IPS-NIHi7 (cell line): ENCODE measurements around the gene SRPK2.
A peak's percentile ranks its signal among the peaks of the same experiment; 100 is the strongest.
"Not testable (repeated sequence)": the region's sequence is repeated elsewhere in the genome, so short reads cannot be mapped to it uniquely, and the experiment has no call there.

Source experiments
- DNase-seq: peaks from one replicate; pipeline ENCODE4 v3.0.0; 2012; ENCODE audit warnings: mixed read lengths; ENCODE audit errors: extremely low spot score

SRPK2 gene

GRCh38 chr7:105267244-105267643 is 121.5 kb downstream of the SRPK2 start:
- DNase-seq, result no peak

GRCh38 chr7:105264707-105265106 is 124.0 kb downstream of the SRPK2 start:
- DNase-seq, result no peak

GRCh38 chr7:105261689-105262088 is 127.0 kb downstream of the SRPK2 start:
- peak; percentile 27 for DNase-seq

- DNase-seq, result not testable (repeated sequence)
Observed at GRCh38 chr7:105260201-105260871, 128.4 kb downstream of the SRPK2 start.

GRCh38 chr7:105258919-105259318 is 129.8 kb downstream of the SRPK2 start:
- not testable (repeated sequence) for DNase-seq

- no peak for DNase-seq
Observed at GRCh38 chr7:105257338-105257737, 131.4 kb downstream of the SRPK2 start.

GRCh38 chr7:105256761-105257231 is 131.9 kb downstream of the SRPK2 start:
- DNase-seq, result no peak

- no peak for DNase-seq
Observed at GRCh38 chr7:105250706-105251105, 138.0 kb downstream of the SRPK2 start.

- no peak for DNase-seq
Observed at GRCh38 chr7:105250239-105250638, 138.5 kb downstream of the SRPK2 start.

- no peak for DNase-seq
Observed at GRCh38 chr7:105249216-105249615, 139.5 kb downstream of the SRPK2 start.

- no peak for DNase-seq
Observed at GRCh38 chr7:105246679-105247078, 142.0 kb downstream of the SRPK2 start.

GRCh38 chr7:105246256-105246655 is 142.5 kb downstream of the SRPK2 start:
- DNase-seq, result no peak

- DNase-seq, result no peak
Observed at GRCh38 chr7:105245398-105246114, 143.2 kb downstream of the SRPK2 start.

- DNase-seq, result no peak
Observed at GRCh38 chr7:105244594-105244993, 144.1 kb downstream of the SRPK2 start.

- DNase-seq, result no peak
Observed at GRCh38 chr7:105241198-105241597, 147.5 kb downstream of the SRPK2 start.

GRCh38 chr7:105238198-105238765 is 150.4 kb downstream of the SRPK2 start:
- DNase-seq, result no peak

- no peak for DNase-seq
Observed at GRCh38 chr7:105234886-105235285, 153.8 kb downstream of the SRPK2 start.

- DNase-seq, result not testable (repeated sequence)
Observed at GRCh38 chr7:105232829-105233291, 155.9 kb downstream of the SRPK2 start.

- DNase-seq, result no peak
Observed at GRCh38 chr7:105230486-105230885, 158.2 kb downstream of the SRPK2 start.

- no peak for DNase-seq
Observed at GRCh38 chr7:105229641-105230040, 159.1 kb downstream of the SRPK2 start.

GRCh38 chr7:105228555-105228954 is 160.2 kb downstream of the SRPK2 start:
- peak; percentile 22 for DNase-seq

GRCh38 chr7:105227391-105227790 is 161.3 kb downstream of the SRPK2 start:
- no peak for DNase-seq
